SK-N-SH (cell line): ENCODE data around the gene IGF1R. TPM values are rescaled to one million over a fixed set of nuclear protein-coding genes. Genes with fewer than 3 reads are reported as not detected.

ENCODE experiments used
- CTCF ChIA-PET: fragments of 300-600, 350-600 bp; formaldehyde crosslinking; extraction: SDS; loops from one replicate; lab custom pipeline; 2021; lab: Yijun Ruan, JAX
- POLR2A ChIA-PET: fragments of 350-600 bp; sonication (Branson Sonifier 250); formaldehyde crosslinking; extraction: SDS; loops from one replicate; lab custom pipeline; 2020; ENCODE audit warnings: antibody characterized with exemption, inconsistent platforms; lab: Yijun Ruan, JAX
- DNase-seq: peaks from one replicate; pipeline ENCODE4 v3.0.0; 2012
- H2AFZ ChIP-seq: fragments of 200-600 bp; sonication (generic); 2 replicates; pipeline ENCODE4 v1.8.1; 2016; ENCODE audit warnings: antibody characterized with exemption, mild to moderate bottlenecking, low read depth
- H3F3A ChIP-seq: fragments of 200-600 bp; sonication (generic); replicated peaks from 2 replicates; pipeline ENCODE3; 2016; ENCODE audit warnings: antibody characterized with exemption, mild to moderate bottlenecking; ENCODE audit not compliant: insufficient read depth
- H3K27ac ChIP-seq, 2 experiments: fragments of 200-500 bp in 1 of 2; fragments of 200-600 bp in 1 of 2; sonication (Bioruptor generic) in 1 of 2; sonication (generic), shearing (Covaris generic) in 1 of 2; 2 replicates each; pipeline versions ENCODE4 v1.5.1 to v1.6.1; 2014 to 2016; ENCODE audit warnings: low read depth in 2 of 2, inconsistent platforms in 1 of 2, low read length in 1 of 2, mild to moderate bottlenecking in 1 of 2, mixed read lengths in 1 of 2
- H3K27me3 ChIP-seq: fragments of 200-600 bp; sonication (generic), shearing (Covaris generic); 2 replicates; pipeline ENCODE4 v1.6.1; 2016; ENCODE audit warnings: mixed run types; ENCODE audit not compliant: insufficient read depth
- H3K36me3 ChIP-seq, 2 experiments: fragments of 200-500 bp in 1 of 2; fragments of 200-600 bp in 1 of 2; sonication (Bioruptor generic) in 1 of 2; sonication (generic) in 1 of 2; replicated peaks in 1 of 2; 2 replicates each; pipeline versions ENCODE3 to v1.5.1; 2014 to 2016; ENCODE audit warnings: low read length in 1 of 2, mild to moderate bottlenecking in 1 of 2; ENCODE audit not compliant: insufficient read depth in 2 of 2, control insufficient read depth in 1 of 2
- H3K4me1 ChIP-seq, 2 experiments: fragments of 200-500 bp in 1 of 2; fragments of 200-600 bp in 1 of 2; sonication (Bioruptor generic) in 1 of 2; sonication (generic), shearing (Covaris generic) in 1 of 2; 2 replicates each; pipeline versions ENCODE4 v1.5.1 to v1.6.1; 2014 to 2016; ENCODE audit warnings: low read depth in 1 of 2, low read length in 1 of 2, mixed run types in 1 of 2; ENCODE audit not compliant: insufficient read depth in 2 of 2, control insufficient read depth in 1 of 2
- H3K4me2 ChIP-seq: fragments of 200-600 bp; sonication (generic), shearing (Covaris generic); 2 replicates; pipeline ENCODE4 v1.6.1; 2017; ENCODE audit warnings: mixed run types
- H3K4me3 ChIP-seq, 2 experiments: fragments of 200-500 bp in 1 of 2; fragments of 200-600 bp in 1 of 2; sonication (Bioruptor generic) in 1 of 2; sonication (generic), shearing (Covaris generic) in 1 of 2; 2 replicates each; pipeline versions ENCODE4 v1.5.1 to v1.8.1; 2014 to 2016; ENCODE audit warnings: low read depth in 2 of 2, inconsistent platforms in 1 of 2, low read length in 1 of 2, mild to moderate bottlenecking in 1 of 2, mixed read lengths in 1 of 2, moderate library complexity in 1 of 2
- H3K79me2 ChIP-seq: fragments of 200-600 bp; sonication (generic); 2 replicates; pipeline ENCODE4 v1.8.1; 2017; ENCODE audit warnings: mild to moderate bottlenecking; ENCODE audit not compliant: insufficient read depth
- H3K9ac ChIP-seq: fragments of 200-600 bp; sonication (generic); 2 replicates; pipeline ENCODE4 v1.6.1; 2017; ENCODE audit warnings: mixed run types
- H3K9me2 ChIP-seq: fragments of 200-600 bp; sonication (generic); 2 replicates; pipeline ENCODE4 v1.6.1; 2017; ENCODE audit warnings: mixed run types
- H3K9me3 ChIP-seq: fragments of 200-600 bp; sonication (generic); 2 replicates; pipeline ENCODE4 v1.6.1; 2017; ENCODE audit warnings: mixed run types, mild to moderate bottlenecking, moderate library complexity
- H4K20me1 ChIP-seq: fragments of 200-600 bp; sonication (generic); 2 replicates; pipeline ENCODE4 v1.6.1; 2017; ENCODE audit warnings: mild to moderate bottlenecking, mixed run types; ENCODE audit not compliant: insufficient read depth
- ELF1 ChIP-seq: IDR thresholded peaks from 2 replicates; pipeline ENCODE4 v1.4.0; 2012
- EP300 ChIP-seq, 2 experiments: IDR thresholded peaks; 2 replicates each; pipeline versions ENCODE4 v1.4.0 to v1.6.1; 2012; ENCODE audit warnings: borderline replicate concordance in 1 of 2, low read depth in 1 of 2, low read length in 1 of 2
- FOSL2 ChIP-seq: IDR thresholded peaks from 2 replicates; pipeline ENCODE4 v1.4.0; 2012; ENCODE audit warnings: low read depth, mild to moderate bottlenecking, moderate library complexity, borderline replicate concordance
- FOXJ3 ChIP-seq: sonication (generic); formaldehyde crosslinking; IDR thresholded peaks from 2 replicates; pipeline ENCODE4 v1.5.1; 2020; ENCODE audit warnings: mild to moderate bottlenecking, missing genetic modification reagents
- GATA2 ChIP-seq: sonication (generic); formaldehyde crosslinking; IDR thresholded peaks from 2 replicates; pipeline ENCODE4 v1.5.0; 2020; ENCODE audit warnings: mild to moderate bottlenecking, missing genetic modification reagents
- JUND ChIP-seq: IDR thresholded peaks from 2 replicates; pipeline ENCODE4 v1.4.0; 2012
- MXI1 ChIP-seq: IDR thresholded peaks from 2 replicates; pipeline ENCODE4 v1.6.1; 2012; ENCODE audit warnings: mild to moderate bottlenecking, low read depth, low read length, improper control_type of control experiment
- NFIC ChIP-seq: IDR thresholded peaks from 2 replicates; pipeline ENCODE4 v1.4.0; 2012; ENCODE audit warnings: borderline replicate concordance
- NRF1 ChIP-seq: IDR thresholded peaks from 2 replicates; pipeline ENCODE4 v1.6.1; 2012; ENCODE audit warnings: low read depth, mild to moderate bottlenecking, low read length
- RAD21 ChIP-seq: IDR thresholded peaks from 2 replicates; pipeline ENCODE4 v1.6.1; 2012; ENCODE audit warnings: mild to moderate bottlenecking, low read length
- RCOR1 ChIP-seq: fragments of 150-350 bp; IDR thresholded peaks from 2 replicates; pipeline ENCODE4 v1.6.1; 2017; ENCODE audit warnings: antibody characterized with exemption, low read length
- YY1 ChIP-seq: IDR thresholded peaks from 2 replicates; pipeline ENCODE4 v1.4.0; 2012; ENCODE audit warnings: low read depth, mild to moderate bottlenecking
- WGBS: methylation state at CpG from one replicate; pipeline ENCODE4 v1.1.6; 2017; ENCODE audit warnings: low lambda C conversion rate; 5-methylcytosine and 5-hydroxymethylcytosine counted together
- polyA plus RNA-seq, 3 experiments: library from polyadenylated mRNA; depleted of rRNA; stranded (reverse); fragments of >200 nt; gene quantifications; 2 replicates each; pipeline ENCODE4 v1.2.3, GENCODE V29; 2012
- TF ChIP-seq, protein P1 (sequence below): IDR thresholded peaks from 2 replicates; pipeline ENCODE4 v1.4.0; 2012; ENCODE audit warnings: low read depth, borderline replicate concordance
- TF ChIP-seq, protein P2 (sequence below): IDR thresholded peaks from 2 replicates; pipeline ENCODE4 v1.4.0; 2012; ENCODE audit warnings: low read depth, borderline replicate concordance
- TF ChIP-seq, protein P3 (sequence below): IDR thresholded peaks from 2 replicates; pipeline ENCODE4; 2012
- TF ChIP-seq, protein P4 (sequence below): fragments of 150-350 bp; IDR thresholded peaks from 2 replicates; pipeline ENCODE4 v1.6.1; 2017; ENCODE audit warnings: antibody characterized with exemption, low read length, low read depth, borderline replicate concordance
- TF ChIP-seq, protein P5 (sequence below): fragments of 150-350 bp; IDR thresholded peaks from 2 replicates; pipeline ENCODE4 v1.6.1; 2016; ENCODE audit warnings: mild to moderate bottlenecking, low read depth, low read length
- TF ChIP-seq, protein P6 (sequence below): IDR thresholded peaks from 2 replicates; pipeline ENCODE4 v1.4.0; 2012; ENCODE audit warnings: low read depth
- TF ChIP-seq, protein P7 (sequence below): fragments of 200-600 bp; sonication (generic); IDR thresholded peaks from 2 replicates; pipeline ENCODE4 v1.6.1; 2017; ENCODE audit warnings: antibody characterized with exemption, mild to moderate bottlenecking, moderate library complexity

IGF1R gene
- polyA plus RNA-seq, 1 of the 3 experiments (the other 2 are of a cell fraction) = 9.5 TPM

DNA sequence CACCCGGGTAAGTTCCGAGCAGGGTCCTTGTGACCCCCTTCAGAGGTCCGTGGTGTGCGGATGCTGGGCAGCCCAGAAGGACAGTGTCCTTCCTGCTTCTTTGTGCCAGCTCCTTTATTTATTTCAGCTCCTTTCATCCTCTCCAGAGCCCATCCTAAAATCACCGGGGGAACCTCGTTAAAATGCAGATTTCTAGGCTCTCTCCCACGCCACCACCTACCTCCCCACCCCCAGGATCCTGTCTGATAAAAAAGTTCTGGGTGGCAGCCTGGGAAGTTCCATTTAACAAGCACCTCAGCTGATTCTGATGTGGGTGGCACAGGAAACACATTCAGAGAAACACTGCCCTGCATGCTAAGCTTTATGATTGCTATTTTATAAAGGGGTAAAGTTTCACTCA is 12.5 kb upstream of the IGF1R start:
- Histone ChIP-seq H3K9me2 (no peaks in the 10 kb centered on the region), H4K20me1 (no peaks in the 10 kb centered on the region), H3K4me3 (no peak overlapping the region), H3K79me2 (no peaks in the 10 kb centered on the region), H3K27me3 (peaks cover 37% of the 10 kb centered on the region; the same call in 1 of the 2 replicates), H3K27ac (no peak overlapping the region), H3K9me3 (no peaks in the 10 kb centered on the region), H3F3A (no peaks in the 10 kb centered on the region), H3K9ac (no peak overlapping the region), H3K36me3 (no peaks in the 10 kb centered on the region), H2AFZ (no peak overlapping the region), H3K4me2 (no peak overlapping the region), H3K4me1 (no peaks in the 10 kb centered on the region)
- TF ChIP-seq, protein P1, sequence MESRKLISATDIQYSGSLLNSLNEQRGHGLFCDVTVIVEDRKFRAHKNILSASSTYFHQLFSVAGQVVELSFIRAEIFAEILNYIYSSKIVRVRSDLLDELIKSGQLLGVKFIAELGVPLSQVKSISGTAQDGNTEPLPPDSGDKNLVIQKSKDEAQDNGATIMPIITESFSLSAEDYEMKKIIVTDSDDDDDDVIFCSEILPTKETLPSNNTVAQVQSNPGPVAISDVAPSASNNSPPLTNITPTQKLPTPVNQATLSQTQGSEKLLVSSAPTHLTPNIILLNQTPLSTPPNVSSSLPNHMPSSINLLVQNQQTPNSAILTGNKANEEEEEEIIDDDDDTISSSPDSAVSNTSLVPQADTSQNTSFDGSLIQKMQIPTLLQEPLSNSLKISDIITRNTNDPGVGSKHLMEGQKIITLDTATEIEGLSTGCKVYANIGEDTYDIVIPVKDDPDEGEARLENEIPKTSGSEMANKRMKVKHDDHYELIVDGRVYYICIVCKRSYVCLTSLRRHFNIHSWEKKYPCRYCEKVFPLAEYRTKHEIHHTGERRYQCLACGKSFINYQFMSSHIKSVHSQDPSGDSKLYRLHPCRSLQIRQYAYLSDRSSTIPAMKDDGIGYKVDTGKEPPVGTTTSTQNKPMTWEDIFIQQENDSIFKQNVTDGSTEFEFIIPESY = no peak
- TF ChIP-seq FOSL2 (no peak), NRF1 (no peak), NFIC (no peak), RCOR1 (no peak), EP300 (IDR thresholded peaks at IDR 0.05; ENCODE audit: borderline replicate concordance in 1 of 2, low read depth in 1 of 2, low read length in 1 of 2) (no peak), RAD21 (no peak), FOXJ3 (no peak), YY1 (no peak), JUND (no peak), ELF1 (no peak), GATA2 (no peak), MXI1 (no peak)
- TF ChIP-seq, protein P2, sequence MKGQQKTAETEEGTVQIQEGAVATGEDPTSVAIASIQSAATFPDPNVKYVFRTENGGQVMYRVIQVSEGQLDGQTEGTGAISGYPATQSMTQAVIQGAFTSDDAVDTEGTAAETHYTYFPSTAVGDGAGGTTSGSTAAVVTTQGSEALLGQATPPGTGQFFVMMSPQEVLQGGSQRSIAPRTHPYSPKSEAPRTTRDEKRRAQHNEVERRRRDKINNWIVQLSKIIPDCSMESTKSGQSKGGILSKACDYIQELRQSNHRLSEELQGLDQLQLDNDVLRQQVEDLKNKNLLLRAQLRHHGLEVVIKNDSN = no peak
- TF ChIP-seq, protein P3, sequence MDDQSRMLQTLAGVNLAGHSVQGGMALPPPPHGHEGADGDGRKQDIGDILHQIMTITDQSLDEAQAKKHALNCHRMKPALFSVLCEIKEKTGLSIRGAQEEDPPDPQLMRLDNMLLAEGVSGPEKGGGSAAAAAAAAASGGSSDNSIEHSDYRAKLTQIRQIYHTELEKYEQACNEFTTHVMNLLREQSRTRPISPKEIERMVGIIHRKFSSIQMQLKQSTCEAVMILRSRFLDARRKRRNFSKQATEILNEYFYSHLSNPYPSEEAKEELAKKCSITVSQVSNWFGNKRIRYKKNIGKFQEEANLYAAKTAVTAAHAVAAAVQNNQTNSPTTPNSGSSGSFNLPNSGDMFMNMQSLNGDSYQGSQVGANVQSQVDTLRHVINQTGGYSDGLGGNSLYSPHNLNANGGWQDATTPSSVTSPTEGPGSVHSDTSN = no peak
- TF ChIP-seq, protein P4, sequence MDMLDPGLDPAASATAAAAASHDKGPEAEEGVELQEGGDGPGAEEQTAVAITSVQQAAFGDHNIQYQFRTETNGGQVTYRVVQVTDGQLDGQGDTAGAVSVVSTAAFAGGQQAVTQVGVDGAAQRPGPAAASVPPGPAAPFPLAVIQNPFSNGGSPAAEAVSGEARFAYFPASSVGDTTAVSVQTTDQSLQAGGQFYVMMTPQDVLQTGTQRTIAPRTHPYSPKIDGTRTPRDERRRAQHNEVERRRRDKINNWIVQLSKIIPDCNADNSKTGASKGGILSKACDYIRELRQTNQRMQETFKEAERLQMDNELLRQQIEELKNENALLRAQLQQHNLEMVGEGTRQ = no peak
- TF ChIP-seq, protein P5, sequence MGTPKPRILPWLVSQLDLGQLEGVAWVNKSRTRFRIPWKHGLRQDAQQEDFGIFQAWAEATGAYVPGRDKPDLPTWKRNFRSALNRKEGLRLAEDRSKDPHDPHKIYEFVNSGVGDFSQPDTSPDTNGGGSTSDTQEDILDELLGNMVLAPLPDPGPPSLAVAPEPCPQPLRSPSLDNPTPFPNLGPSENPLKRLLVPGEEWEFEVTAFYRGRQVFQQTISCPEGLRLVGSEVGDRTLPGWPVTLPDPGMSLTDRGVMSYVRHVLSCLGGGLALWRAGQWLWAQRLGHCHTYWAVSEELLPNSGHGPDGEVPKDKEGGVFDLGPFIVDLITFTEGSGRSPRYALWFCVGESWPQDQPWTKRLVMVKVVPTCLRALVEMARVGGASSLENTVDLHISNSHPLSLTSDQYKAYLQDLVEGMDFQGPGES = no peak
- TF ChIP-seq, protein P6, sequence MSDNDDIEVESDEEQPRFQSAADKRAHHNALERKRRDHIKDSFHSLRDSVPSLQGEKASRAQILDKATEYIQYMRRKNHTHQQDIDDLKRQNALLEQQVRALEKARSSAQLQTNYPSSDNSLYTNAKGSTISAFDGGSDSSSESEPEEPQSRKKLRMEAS = no peak
- TF ChIP-seq, protein P7, sequence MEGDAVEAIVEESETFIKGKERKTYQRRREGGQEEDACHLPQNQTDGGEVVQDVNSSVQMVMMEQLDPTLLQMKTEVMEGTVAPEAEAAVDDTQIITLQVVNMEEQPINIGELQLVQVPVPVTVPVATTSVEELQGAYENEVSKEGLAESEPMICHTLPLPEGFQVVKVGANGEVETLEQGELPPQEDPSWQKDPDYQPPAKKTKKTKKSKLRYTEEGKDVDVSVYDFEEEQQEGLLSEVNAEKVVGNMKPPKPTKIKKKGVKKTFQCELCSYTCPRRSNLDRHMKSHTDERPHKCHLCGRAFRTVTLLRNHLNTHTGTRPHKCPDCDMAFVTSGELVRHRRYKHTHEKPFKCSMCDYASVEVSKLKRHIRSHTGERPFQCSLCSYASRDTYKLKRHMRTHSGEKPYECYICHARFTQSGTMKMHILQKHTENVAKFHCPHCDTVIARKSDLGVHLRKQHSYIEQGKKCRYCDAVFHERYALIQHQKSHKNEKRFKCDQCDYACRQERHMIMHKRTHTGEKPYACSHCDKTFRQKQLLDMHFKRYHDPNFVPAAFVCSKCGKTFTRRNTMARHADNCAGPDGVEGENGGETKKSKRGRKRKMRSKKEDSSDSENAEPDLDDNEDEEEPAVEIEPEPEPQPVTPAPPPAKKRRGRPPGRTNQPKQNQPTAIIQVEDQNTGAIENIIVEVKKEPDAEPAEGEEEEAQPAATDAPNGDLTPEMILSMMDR = no peak
- CTCF ChIA-PET = interaction anchor here (0.6 to 3.2 kb wide), 4 partner anchors 11 to 231 kb away, joined by 3 to 8 read pairs (median 4); no protein-coding TSS in a partner anchor
- WGBS = 56% methylated on average over 6 of the region's 7 CpGs
- no peak for DNase-seq
- POLR2A ChIA-PET = no interaction called here
